Upper lobe of right lung (tissue), 1 donor: ENCODE data around the gene PARK7. TPM values are rescaled to one million over a fixed set of nuclear protein-coding genes. Genes with fewer than 3 reads are reported as not detected.

Experiments
- ATAC-seq: fragments of 200-7000 bp; cut with Tn5 transposase; one replicate; pipeline ENCODE4 v1.9.1; 2020; ENCODE audit warnings: mild to moderate bottlenecking, moderate library complexity
- DNase-seq: peaks from one replicate; pipeline ENCODE4 v3.0.0-alpha.2; 2020
- H3K27ac ChIP-seq: fragments of 200-600 bp; one replicate; pipeline ENCODE4 v1.8.0; 2022
- H3K27me3 ChIP-seq: fragments of 200-600 bp; one replicate; pipeline ENCODE4 v1.8.0; 2022; ENCODE audit warnings: mild to moderate bottlenecking
- H3K36me3 ChIP-seq: fragments of 200-600 bp; one replicate; pipeline ENCODE4 v1.8.0; 2022
- H3K4me1 ChIP-seq: fragments of 200-600 bp; one replicate; pipeline ENCODE4 v1.8.0; 2022
- H3K4me3 ChIP-seq: fragments of 200-600 bp; one replicate; pipeline ENCODE4 v1.8.0; 2022; ENCODE audit warnings: mild to moderate bottlenecking
- H3K9me3 ChIP-seq: fragments of 200-600 bp; one replicate; pipeline ENCODE4 v1.8.0; 2022
- CTCF ChIP-seq: fragments of 200-600 bp; IDR thresholded peaks from one replicate; pipeline ENCODE4 v1.8.0; 2022; ENCODE audit warnings: antibody characterized with exemption
- intact Hi-C: fragments of 100-400 bp; cut with DNase I; formaldehyde crosslinking; loops from one replicate; pipeline ENCODE4 v1.11.0; 2022
- total RNA-seq: library from RNA; stranded (reverse); fragmentation: NEBNext Ultra II Directional; extraction: Animal tissue kit (Norgen Biotek cat#: 25700); gene quantifications from one replicate; pipeline ENCODE4 v1.2.1, GENCODE V29; 2021
- donor health status: DM: no; HTN: yes; CAD: no; lungs with severe emphysema.

Gene PARK7
- total RNA-seq, 1 donor from 2014 or later = 184 TPM

- peaks cover 5% of the 10 kb centered on the region for H3K36me3 ChIP-seq
- H3K27ac ChIP-seq = peak overlapping the region; percentile 83
- DNase-seq (peak; percentile 78), ATAC-seq (peak; percentile 92)
- intact Hi-C loops = no loop called here
- no peaks in the 10 kb centered on the region for H3K9me3 ChIP-seq
- peaks cover 40% of the 10 kb centered on the region for H3K4me1 ChIP-seq
- H3K4me3 ChIP-seq = no peak overlapping the region
- no peaks in the 10 kb centered on the region for H3K27me3 ChIP-seq
- TF ChIP-seq CTCF = no peak
Observed at GRCh38 chr1:8004803-8005573, 43.5 kb downstream of the PARK7 start.

DNA sequence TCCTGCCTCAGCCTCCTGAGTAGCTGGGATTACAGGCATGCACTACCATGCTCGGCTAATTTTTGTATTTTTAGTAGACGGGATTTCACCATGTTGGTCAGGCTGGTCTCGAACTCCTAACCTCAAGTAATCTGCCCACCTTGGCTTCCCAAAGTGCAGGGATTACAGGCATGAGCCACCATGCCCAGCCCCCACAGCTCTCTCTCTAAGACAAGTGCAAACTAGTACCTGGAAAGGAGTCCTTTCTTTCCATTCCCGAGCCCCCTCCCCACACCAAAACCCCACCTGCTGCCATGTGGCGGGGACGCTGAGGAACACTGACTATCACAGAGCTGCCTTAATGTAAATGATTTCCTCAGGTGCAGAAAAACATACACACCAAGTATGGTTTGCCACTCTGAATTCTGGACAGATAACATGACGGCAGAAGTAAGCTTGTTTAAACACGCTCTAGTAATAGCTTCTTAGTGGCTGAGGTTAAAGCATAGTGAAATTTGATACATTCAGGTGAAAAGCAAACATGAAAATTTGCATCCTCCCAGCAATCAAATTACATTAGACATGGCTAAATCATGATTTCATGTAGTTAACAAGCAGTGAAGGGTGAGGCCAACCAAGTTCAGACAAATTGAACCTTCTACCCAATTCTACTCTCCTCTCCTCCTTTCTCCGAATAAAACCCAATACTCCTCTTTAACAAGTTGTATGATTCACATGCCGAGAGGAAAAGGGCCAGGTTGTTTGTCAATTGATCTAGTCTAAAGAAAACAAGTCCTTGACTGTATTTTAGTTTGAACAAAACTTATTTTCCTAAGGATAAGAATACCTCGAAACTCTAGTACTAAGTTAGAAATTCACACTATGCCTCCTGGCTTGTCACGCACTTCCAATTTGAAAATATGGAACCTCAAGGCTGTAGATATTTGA lies 44.8 kb downstream of the PARK7 start:
- peak overlapping the region; percentile 83 for H3K27ac ChIP-seq
- intact Hi-C loops = no loop called here
- H3K36me3 ChIP-seq = peaks cover 16% of the 10 kb centered on the region
- H3K9me3 ChIP-seq = no peaks in the 10 kb centered on the region
- no peaks in the 10 kb centered on the region for H3K27me3 ChIP-seq
- DNase-seq = no peak
- peaks cover 40% of the 10 kb centered on the region for H3K4me1 ChIP-seq
- no peak for ATAC-seq
- H3K4me3 ChIP-seq = no peak overlapping the region
- no peak for TF ChIP-seq CTCF

- ATAC-seq = no peak
- no peaks in the 10 kb centered on the region for H3K27me3 ChIP-seq
- no peak for DNase-seq
- H3K4me1 ChIP-seq = peaks cover 23% of the 10 kb centered on the region
- H3K36me3 ChIP-seq = peaks cover 45% of the 10 kb centered on the region
- no peak for TF ChIP-seq CTCF
- intact Hi-C loops = no loop called here
- H3K4me3 ChIP-seq = no peak overlapping the region
- no peak overlapping the region for H3K27ac ChIP-seq
- no peaks in the 10 kb centered on the region for H3K9me3 ChIP-seq
Observed at GRCh38 chr1:8009043-8010002, 47.8 kb downstream of the PARK7 start.

GRCh38 chr1:8010080-8010664 lies 48.7 kb downstream of the PARK7 start:
- Histone ChIP-seq H3K4me3 (no peak overlapping the region), H3K36me3 (peaks cover 51% of the 10 kb centered on the region), H3K9me3 (no peaks in the 10 kb centered on the region), H3K27ac (no peak overlapping the region), H3K27me3 (no peaks in the 10 kb centered on the region), H3K4me1 (peaks cover 24% of the 10 kb centered on the region)
- DNase-seq (no peak), ATAC-seq (no peak)
- intact Hi-C loops = no loop called here
- TF ChIP-seq CTCF = no peak

GRCh38 chr1:8011016-8011415 lies 49.5 kb downstream of the PARK7 start:
- no peak for TF ChIP-seq CTCF
- no peak overlapping the region for H3K4me3 ChIP-seq
- H3K36me3 ChIP-seq = peaks cover 51% of the 10 kb centered on the region
- no peak for DNase-seq
- no peaks in the 10 kb centered on the region for H3K9me3 ChIP-seq
- H3K4me1 ChIP-seq = peaks cover 24% of the 10 kb centered on the region
- ATAC-seq = no peak
- intact Hi-C loops = no loop called here
- no peaks in the 10 kb centered on the region for H3K27me3 ChIP-seq
- no peak overlapping the region for H3K27ac ChIP-seq
